HG02884 (cell line): ENCODE results near the gene NRCAM.

Experiments
- ATAC-seq: cut with Tn5 transposase; IDR thresholded peaks from one replicate; pipeline ENCODE4 v1.9.1; 2021; ENCODE audit warnings: mild to moderate bottlenecking, moderate library complexity; ENCODE audit not compliant: unreplicated experiment

NRCAM gene

GRCh38 chr7:108103558-108104298 is 352.5 kb downstream of the NRCAM start:
- no peak for ATAC-seq

- no peak for ATAC-seq
These were observed 353.4 kb downstream of the NRCAM start for GRCh38 chr7:108102671-108103312.

- no peak for ATAC-seq
These were observed 354.5 kb downstream of the NRCAM start for GRCh38 chr7:108101759-108102158.

GRCh38 chr7:108099713-108100112 is 356.5 kb downstream of the NRCAM start:
- no peak for ATAC-seq

- ATAC-seq, result no peak
These were observed 358.5 kb downstream of the NRCAM start for GRCh38 chr7:108097703-108098102.
